ENCODE data around the gene SLC38A3.
"Not testable (repeated sequence)": the region's sequence is repeated elsewhere in the genome, so short reads cannot be mapped to it uniquely, and the experiment has no call there.

The SLC38A3 gene

DNA sequence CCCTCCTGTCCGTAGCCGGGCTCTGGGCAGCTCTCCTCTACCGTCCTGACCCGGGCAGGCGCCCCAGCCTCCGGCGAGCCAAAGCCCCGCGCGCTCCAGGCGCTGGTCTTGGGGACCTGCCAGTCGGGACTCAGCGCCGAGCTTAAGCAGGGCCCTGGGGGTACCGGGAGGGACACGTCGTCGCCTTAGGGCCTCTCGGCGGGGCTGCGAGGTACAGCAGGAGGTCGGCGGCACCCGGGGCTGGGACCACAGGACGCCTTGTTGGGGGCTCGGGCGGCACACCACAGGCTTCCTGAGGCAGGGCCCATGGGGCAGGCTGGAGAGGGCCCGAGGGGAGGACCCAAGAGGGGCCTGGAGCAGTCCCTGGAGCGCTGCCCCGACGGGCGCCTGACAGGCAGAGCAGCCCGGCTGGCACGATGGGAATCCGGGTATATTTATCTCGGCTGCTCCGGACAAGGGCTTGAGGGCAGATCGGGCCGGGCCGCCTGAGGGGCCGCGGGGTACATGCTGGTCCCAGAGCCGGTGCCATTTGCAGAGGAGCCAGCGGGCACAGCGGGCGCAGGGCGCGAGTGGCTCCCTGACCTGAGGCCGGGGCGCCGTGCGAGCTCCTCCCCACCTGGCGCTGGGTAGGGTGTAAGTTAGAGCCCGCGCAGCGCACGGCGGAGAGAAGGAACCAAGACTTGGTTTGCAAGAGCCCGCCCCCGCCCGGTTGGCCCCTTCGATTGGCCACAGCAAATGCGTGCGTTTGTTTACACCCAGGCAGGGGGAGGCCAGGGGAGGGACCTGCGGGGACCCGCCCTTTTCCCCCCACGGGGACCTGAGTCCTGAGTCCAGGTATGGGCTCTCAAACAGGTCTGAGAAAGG lies 574 bp downstream of the SLC38A3 start:
- Histone ChIP-seq H3K36me3 (ENCODE audit: control insufficient read depth, insufficient read depth, low read length) (no peaks in the 10 kb centered on the region), H3K4me3 (replicated peaks; ENCODE audit: low read depth, low read length) (no peak overlapping the region), H3K27me3 (replicated peaks; ENCODE audit: control insufficient read depth, insufficient read depth, low read length) (peaks cover 3% of the 10 kb centered on the region)
- DNase-seq (ENCODE audit: extremely low read depth, insufficient read length) = no peak
- TF ChIP-seq, protein P1, sequence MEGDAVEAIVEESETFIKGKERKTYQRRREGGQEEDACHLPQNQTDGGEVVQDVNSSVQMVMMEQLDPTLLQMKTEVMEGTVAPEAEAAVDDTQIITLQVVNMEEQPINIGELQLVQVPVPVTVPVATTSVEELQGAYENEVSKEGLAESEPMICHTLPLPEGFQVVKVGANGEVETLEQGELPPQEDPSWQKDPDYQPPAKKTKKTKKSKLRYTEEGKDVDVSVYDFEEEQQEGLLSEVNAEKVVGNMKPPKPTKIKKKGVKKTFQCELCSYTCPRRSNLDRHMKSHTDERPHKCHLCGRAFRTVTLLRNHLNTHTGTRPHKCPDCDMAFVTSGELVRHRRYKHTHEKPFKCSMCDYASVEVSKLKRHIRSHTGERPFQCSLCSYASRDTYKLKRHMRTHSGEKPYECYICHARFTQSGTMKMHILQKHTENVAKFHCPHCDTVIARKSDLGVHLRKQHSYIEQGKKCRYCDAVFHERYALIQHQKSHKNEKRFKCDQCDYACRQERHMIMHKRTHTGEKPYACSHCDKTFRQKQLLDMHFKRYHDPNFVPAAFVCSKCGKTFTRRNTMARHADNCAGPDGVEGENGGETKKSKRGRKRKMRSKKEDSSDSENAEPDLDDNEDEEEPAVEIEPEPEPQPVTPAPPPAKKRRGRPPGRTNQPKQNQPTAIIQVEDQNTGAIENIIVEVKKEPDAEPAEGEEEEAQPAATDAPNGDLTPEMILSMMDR (IDR thresholded peaks at IDR 0.05; ENCODE audit: insufficient read depth, low read length, poor library complexity, severe bottlenecking) = no peak

- no peaks in the 10 kb centered on the region for H3K36me3 ChIP-seq (ENCODE audit: control insufficient read depth, insufficient read depth, low read length)
- H3K27me3 ChIP-seq (replicated peaks; ENCODE audit: control insufficient read depth, insufficient read depth, low read length) = peaks cover 3% of the 10 kb centered on the region
- no peak overlapping the region for H3K4me3 ChIP-seq (replicated peaks; ENCODE audit: low read depth, low read length)
- no peak for DNase-seq (ENCODE audit: extremely low read depth, insufficient read length)
- TF ChIP-seq, protein P1 (IDR thresholded peaks at IDR 0.05; ENCODE audit: insufficient read depth, low read length, poor library complexity, severe bottlenecking) = no peak
Observed at GRCh38 chr3:50207359-50208042, 2.4 kb downstream of the SLC38A3 start.

DNA sequence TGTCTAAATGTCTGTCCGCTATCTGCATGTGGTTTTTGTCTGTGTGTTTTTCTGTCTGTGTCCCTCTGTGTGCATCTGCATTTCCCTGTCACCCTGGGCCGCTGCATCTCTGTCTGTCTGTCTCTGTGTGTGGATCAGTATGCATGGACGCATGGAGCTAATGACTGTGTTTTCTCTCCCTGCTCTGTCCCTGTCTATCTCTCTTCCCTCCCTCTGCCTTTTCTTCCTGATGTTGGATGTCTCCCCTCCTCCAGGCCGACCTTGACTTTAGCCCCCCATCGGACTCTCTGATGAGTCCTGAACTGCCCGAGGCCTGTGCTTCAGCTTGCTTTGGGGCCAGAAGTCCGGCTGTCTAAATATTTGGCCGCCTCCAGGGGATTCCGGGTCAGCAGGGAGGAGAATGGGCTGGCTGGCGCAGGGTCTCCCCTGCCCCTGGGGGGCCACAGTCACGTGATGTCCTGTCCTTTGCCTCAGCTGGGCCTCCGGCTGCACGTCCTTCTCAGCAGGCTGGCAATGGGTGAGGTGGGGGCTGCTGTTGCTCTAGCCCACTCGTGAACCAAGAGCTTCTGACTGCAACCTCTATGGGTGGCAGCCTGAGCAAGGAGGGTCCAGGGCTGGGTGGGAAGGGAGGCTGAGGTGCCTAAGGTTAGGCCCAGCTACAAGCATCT lies 3.7 kb downstream of the SLC38A3 start:
- no peak overlapping the region for H3K4me3 ChIP-seq (replicated peaks; ENCODE audit: low read depth, low read length)
- DNase-seq (ENCODE audit: extremely low read depth, insufficient read length) = no peak
- no peaks in the 10 kb centered on the region for H3K36me3 ChIP-seq (ENCODE audit: control insufficient read depth, insufficient read depth, low read length)
- peaks cover 1% of the 10 kb centered on the region; the same call in 1 of the 2 replicates for H3K27me3 ChIP-seq (replicated peaks; ENCODE audit: control insufficient read depth, insufficient read depth, low read length)
- TF ChIP-seq, protein P1 (IDR thresholded peaks at IDR 0.05; ENCODE audit: insufficient read depth, low read length, poor library complexity, severe bottlenecking) = no peak

DNA sequence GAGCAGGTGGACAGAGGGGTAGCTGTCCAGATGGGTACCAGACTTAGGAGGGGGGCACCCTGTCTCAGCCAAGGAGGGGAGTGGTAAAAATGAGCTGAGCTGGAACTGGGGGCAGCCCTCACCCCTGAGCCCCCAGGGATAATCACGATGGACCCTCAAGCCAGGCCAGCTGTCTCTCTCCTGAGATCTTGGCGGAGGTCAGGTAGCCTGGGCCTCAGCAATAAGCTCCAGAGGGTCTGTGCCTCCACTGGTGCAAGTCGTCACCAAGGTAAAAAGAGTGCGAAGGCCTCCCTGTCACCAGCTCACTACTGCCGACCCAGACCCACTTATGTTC lies 5.1 kb downstream of the SLC38A3 start:
- TF ChIP-seq, protein P1 (IDR thresholded peaks at IDR 0.05; ENCODE audit: insufficient read depth, low read length, poor library complexity, severe bottlenecking) = no peak
- Histone ChIP-seq H3K36me3 (ENCODE audit: control insufficient read depth, insufficient read depth, low read length) (no peaks in the 10 kb centered on the region), H3K27me3 (replicated peaks; ENCODE audit: control insufficient read depth, insufficient read depth, low read length) (no peaks in the 10 kb centered on the region; the same call in 1 of the 2 replicates), H3K4me3 (replicated peaks; ENCODE audit: low read depth, low read length) (no peak overlapping the region)
- no peak for DNase-seq (ENCODE audit: extremely low read depth, insufficient read length)

DNA sequence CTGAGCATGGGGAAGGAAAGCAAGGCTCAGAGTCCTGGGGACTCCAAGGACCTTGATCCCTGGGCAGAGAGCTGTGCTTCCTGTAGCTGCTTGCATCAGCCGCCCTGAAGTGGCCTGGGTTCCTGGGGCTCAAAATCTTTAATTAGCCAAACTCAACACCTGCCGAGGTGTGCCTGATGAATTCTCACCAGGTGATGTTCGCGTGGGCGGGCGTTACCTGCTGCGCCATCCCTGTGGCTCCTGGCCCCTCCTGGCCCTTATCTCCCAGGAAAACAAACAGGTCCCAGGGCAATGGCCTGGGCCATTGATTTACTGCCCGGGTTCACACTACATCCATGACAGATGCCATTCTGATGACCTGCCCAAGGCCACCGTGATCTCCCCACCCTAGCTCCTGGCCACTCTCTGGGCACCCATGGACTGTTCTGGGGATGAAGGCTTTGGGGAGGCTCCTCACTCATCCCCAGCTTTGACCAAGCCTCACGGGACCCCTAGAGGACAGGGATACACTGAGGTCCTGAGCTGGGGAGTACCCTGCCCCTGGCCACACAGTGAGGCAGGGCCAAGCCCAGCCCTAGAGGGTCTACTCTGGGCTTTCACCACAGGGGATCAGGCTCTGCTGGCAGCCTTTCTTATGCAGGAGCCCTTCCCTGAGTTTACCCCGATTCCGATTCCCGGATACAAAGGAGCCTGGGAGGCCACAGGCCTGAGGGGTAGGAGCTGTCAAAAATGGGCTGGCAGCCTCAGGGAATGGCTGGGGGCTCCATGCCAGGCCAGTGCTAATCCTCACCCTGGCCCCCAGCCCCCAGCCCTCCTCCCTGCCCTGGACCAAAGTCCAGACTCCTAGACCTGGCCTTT lies 5.7 kb downstream of the SLC38A3 start:
- TF ChIP-seq, protein P1 (IDR thresholded peaks at IDR 0.05; ENCODE audit: insufficient read depth, low read length, poor library complexity, severe bottlenecking) = no peak
- no peak overlapping the region for H3K4me3 ChIP-seq (replicated peaks; ENCODE audit: low read depth, low read length)
- DNase-seq (ENCODE audit: extremely low read depth, insufficient read length) = no peak
- H3K36me3 ChIP-seq (ENCODE audit: control insufficient read depth, insufficient read depth, low read length) = no peaks in the 10 kb centered on the region
- H3K27me3 ChIP-seq (replicated peaks; ENCODE audit: control insufficient read depth, insufficient read depth, low read length) = no peaks in the 10 kb centered on the region; the same call in 1 of the 2 replicates

- not testable (repeated sequence) for H3K4me3 ChIP-seq (replicated peaks; ENCODE audit: low read depth, low read length); DNase-seq (ENCODE audit: extremely low read depth, insufficient read length); H3K27me3 ChIP-seq (replicated peaks; ENCODE audit: control insufficient read depth, insufficient read depth, low read length); H3K36me3 ChIP-seq (ENCODE audit: control insufficient read depth, insufficient read depth, low read length)
Observed at GRCh38 chr3:50211368-50211717, 6.3 kb downstream of the SLC38A3 start.

All from GM06990 (cell line).